SK-N-SH (cell line): ENCODE results near the gene MLEC.

Source experiments
- ELF1 ChIP-seq: IDR thresholded peaks from 2 replicates; pipeline ENCODE4 v1.4.0; 2012
- EZH2phosphoT487 ChIP-seq: fragments of 200-600 bp; sonication (generic); IDR thresholded peaks from 2 replicates; pipeline ENCODE4 v1.6.1; 2017; ENCODE audit warnings: low read depth, mixed run types, mild to moderate bottlenecking, antibody characterized with exemption, moderate library complexity, borderline replicate concordance
- FOSL2 ChIP-seq: IDR thresholded peaks from 2 replicates; pipeline ENCODE4 v1.4.0; 2012; ENCODE audit warnings: low read depth, mild to moderate bottlenecking, moderate library complexity, borderline replicate concordance
- FOXM1 ChIP-seq: IDR thresholded peaks from 2 replicates; pipeline ENCODE4 v1.4.0; 2012; ENCODE audit warnings: low read depth, mild to moderate bottlenecking
- NFIC ChIP-seq: IDR thresholded peaks from 2 replicates; pipeline ENCODE4 v1.4.0; 2012; ENCODE audit warnings: borderline replicate concordance
- NRF1 ChIP-seq: IDR thresholded peaks from 2 replicates; pipeline ENCODE4 v1.6.1; 2012; ENCODE audit warnings: low read depth, mild to moderate bottlenecking, low read length
- SMC3 ChIP-seq: IDR thresholded peaks from 2 replicates; pipeline ENCODE4 v1.6.1; 2012; ENCODE audit warnings: low read depth, low read length, improper control_type of control experiment
- TCF12 ChIP-seq: IDR thresholded peaks from 2 replicates; pipeline ENCODE4 v1.4.0; 2012
- TF ChIP-seq, protein P1 (sequence below): fragments of 200-600 bp; sonication (generic); IDR thresholded peaks from 2 replicates; pipeline ENCODE4 v1.6.1; 2017; ENCODE audit warnings: antibody characterized with exemption, mild to moderate bottlenecking, moderate library complexity
- TF ChIP-seq, protein P2 (sequence below): IDR thresholded peaks from 2 replicates; pipeline ENCODE4 v1.4.0; 2012; ENCODE audit warnings: low read depth
- TF ChIP-seq, protein P3 (sequence below): IDR thresholded peaks from 2 replicates; pipeline ENCODE4 v1.4.0; 2012; ENCODE audit warnings: low read depth, borderline replicate concordance
- TF ChIP-seq, protein P4 (sequence below): IDR thresholded peaks from 2 replicates; pipeline ENCODE4 v1.6.1; 2012; ENCODE audit warnings: mild to moderate bottlenecking, low read depth, low read length, moderate library complexity

DNA sequence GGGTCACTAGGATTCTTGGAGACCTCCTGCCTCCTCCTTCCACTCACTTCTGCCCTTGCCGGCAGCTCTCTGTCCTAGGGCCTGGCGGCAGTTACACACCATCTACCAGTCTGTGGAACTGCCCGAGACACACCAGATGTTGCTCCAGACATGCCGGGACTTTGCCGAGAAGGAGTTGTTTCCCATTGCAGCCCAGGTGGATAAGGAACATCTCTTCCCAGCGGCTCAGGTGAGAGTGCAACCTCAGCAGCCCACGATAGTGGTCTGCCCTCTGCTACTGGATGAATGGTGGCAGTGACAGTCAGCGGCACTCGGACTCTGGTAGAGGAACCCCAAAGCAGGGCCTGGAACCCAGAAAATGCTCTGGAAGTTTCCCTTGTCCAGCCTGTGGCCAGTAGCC is 40.0 kb downstream of the MLEC start:
- TF ChIP-seq, protein P1, sequence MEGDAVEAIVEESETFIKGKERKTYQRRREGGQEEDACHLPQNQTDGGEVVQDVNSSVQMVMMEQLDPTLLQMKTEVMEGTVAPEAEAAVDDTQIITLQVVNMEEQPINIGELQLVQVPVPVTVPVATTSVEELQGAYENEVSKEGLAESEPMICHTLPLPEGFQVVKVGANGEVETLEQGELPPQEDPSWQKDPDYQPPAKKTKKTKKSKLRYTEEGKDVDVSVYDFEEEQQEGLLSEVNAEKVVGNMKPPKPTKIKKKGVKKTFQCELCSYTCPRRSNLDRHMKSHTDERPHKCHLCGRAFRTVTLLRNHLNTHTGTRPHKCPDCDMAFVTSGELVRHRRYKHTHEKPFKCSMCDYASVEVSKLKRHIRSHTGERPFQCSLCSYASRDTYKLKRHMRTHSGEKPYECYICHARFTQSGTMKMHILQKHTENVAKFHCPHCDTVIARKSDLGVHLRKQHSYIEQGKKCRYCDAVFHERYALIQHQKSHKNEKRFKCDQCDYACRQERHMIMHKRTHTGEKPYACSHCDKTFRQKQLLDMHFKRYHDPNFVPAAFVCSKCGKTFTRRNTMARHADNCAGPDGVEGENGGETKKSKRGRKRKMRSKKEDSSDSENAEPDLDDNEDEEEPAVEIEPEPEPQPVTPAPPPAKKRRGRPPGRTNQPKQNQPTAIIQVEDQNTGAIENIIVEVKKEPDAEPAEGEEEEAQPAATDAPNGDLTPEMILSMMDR, result no peak
- TF ChIP-seq, protein P2, sequence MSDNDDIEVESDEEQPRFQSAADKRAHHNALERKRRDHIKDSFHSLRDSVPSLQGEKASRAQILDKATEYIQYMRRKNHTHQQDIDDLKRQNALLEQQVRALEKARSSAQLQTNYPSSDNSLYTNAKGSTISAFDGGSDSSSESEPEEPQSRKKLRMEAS, result no peak
- no peak for TF ChIP-seq FOXM1
- no peak for TF ChIP-seq NRF1
- TF ChIP-seq NFIC, result no peak
- TF ChIP-seq TCF12, result no peak
- no peak for TF ChIP-seq ELF1
- TF ChIP-seq, protein P3, sequence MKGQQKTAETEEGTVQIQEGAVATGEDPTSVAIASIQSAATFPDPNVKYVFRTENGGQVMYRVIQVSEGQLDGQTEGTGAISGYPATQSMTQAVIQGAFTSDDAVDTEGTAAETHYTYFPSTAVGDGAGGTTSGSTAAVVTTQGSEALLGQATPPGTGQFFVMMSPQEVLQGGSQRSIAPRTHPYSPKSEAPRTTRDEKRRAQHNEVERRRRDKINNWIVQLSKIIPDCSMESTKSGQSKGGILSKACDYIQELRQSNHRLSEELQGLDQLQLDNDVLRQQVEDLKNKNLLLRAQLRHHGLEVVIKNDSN, result no peak
- TF ChIP-seq SMC3, result no peak
- TF ChIP-seq, protein P4, sequence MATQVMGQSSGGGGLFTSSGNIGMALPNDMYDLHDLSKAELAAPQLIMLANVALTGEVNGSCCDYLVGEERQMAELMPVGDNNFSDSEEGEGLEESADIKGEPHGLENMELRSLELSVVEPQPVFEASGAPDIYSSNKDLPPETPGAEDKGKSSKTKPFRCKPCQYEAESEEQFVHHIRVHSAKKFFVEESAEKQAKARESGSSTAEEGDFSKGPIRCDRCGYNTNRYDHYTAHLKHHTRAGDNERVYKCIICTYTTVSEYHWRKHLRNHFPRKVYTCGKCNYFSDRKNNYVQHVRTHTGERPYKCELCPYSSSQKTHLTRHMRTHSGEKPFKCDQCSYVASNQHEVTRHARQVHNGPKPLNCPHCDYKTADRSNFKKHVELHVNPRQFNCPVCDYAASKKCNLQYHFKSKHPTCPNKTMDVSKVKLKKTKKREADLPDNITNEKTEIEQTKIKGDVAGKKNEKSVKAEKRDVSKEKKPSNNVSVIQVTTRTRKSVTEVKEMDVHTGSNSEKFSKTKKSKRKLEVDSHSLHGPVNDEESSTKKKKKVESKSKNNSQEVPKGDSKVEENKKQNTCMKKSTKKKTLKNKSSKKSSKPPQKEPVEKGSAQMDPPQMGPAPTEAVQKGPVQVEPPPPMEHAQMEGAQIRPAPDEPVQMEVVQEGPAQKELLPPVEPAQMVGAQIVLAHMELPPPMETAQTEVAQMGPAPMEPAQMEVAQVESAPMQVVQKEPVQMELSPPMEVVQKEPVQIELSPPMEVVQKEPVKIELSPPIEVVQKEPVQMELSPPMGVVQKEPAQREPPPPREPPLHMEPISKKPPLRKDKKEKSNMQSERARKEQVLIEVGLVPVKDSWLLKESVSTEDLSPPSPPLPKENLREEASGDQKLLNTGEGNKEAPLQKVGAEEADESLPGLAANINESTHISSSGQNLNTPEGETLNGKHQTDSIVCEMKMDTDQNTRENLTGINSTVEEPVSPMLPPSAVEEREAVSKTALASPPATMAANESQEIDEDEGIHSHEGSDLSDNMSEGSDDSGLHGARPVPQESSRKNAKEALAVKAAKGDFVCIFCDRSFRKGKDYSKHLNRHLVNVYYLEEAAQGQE, result no peak
- TF ChIP-seq EZH2phosphoT487, result no peak
- no peak for TF ChIP-seq FOSL2
